Astrocyte (in vitro differentiated cells and primary cell): ENCODE data around the gene NSL1. TPM values are rescaled to one million over a fixed set of nuclear protein-coding genes. Genes with fewer than 3 reads are reported as not detected.
"Not testable (repeated sequence)": the region's sequence is repeated elsewhere in the genome, so short reads cannot be mapped to it uniquely, and the experiment has no call there.

Experiments used
- DNase-seq: peaks from one replicate; pipeline ENCODE4 v3.0.0-alpha.2; 2010; ENCODE audit warnings: low read depth
- FAIRE-seq: peaks from 2 replicates; lab custom pipeline; 2011; peaks lifted over from hg19 to GRCh38; lab: Jason Lieb, UNC
- H2AFZ ChIP-seq: 2 replicates; pipeline ENCODE4 v1.6.0; 2012; ENCODE audit warnings: low read depth, low read length, inconsistent platforms
- H3K27ac ChIP-seq: 2 replicates; pipeline ENCODE4 v1.5.1; 2011; ENCODE audit warnings: low read depth, low read length, inconsistent platforms
- H3K27me3 ChIP-seq: 2 replicates; pipeline ENCODE4 v1.6.0; 2011; ENCODE audit warnings: low read length, inconsistent platforms; ENCODE audit not compliant: insufficient read depth
- H3K36me3 ChIP-seq: 2 replicates; pipeline ENCODE4 v1.5.1; 2011; ENCODE audit warnings: low read length, inconsistent platforms; ENCODE audit not compliant: insufficient read depth
- H3K4me1 ChIP-seq: 2 replicates; pipeline ENCODE4 v1.5.1; 2011; ENCODE audit warnings: low read length, inconsistent platforms; ENCODE audit not compliant: insufficient read depth
- H3K4me2 ChIP-seq: 2 replicates; pipeline ENCODE4 v1.6.0; 2012; ENCODE audit warnings: low read length, inconsistent platforms
- H3K4me3 ChIP-seq: 2 replicates; pipeline ENCODE4 v1.5.1; 2011; ENCODE audit warnings: low read depth, mild to moderate bottlenecking, low read length, inconsistent platforms; ENCODE audit not compliant: insufficient read depth
- H3K79me2 ChIP-seq: 2 replicates; pipeline ENCODE4 v1.6.0; 2012; ENCODE audit warnings: mild to moderate bottlenecking, low read length, inconsistent platforms; ENCODE audit not compliant: insufficient read depth
- H3K9ac ChIP-seq: 2 replicates; pipeline ENCODE4 v1.6.0; 2012; ENCODE audit warnings: mild to moderate bottlenecking, low read length, inconsistent platforms
- H3K9me3 ChIP-seq: 2 replicates; pipeline ENCODE4 v1.5.1; 2012; ENCODE audit warnings: low read depth, mild to moderate bottlenecking, low read length, inconsistent platforms; ENCODE audit not compliant: insufficient read depth
- H4K20me1 ChIP-seq: 2 replicates; pipeline ENCODE4 v1.6.0; 2012; ENCODE audit warnings: low read length, inconsistent platforms; ENCODE audit not compliant: insufficient read depth
- H3K27ac Mint-ChIP-seq: one replicate; pipeline ENCODE4 v1.8.0; 2021; ENCODE audit warnings: mild to moderate bottlenecking, mixed read lengths; ENCODE audit not compliant: unreplicated experiment
- H3K27me3 Mint-ChIP-seq: one replicate; pipeline ENCODE4 v1.8.0; 2021; ENCODE audit warnings: low read depth, mixed read lengths; ENCODE audit not compliant: unreplicated experiment
- H3K36me3 Mint-ChIP-seq: one replicate; pipeline ENCODE4 v1.8.0; 2021; ENCODE audit warnings: low read depth, mixed read lengths; ENCODE audit not compliant: unreplicated experiment
- H3K4me1 Mint-ChIP-seq: one replicate; pipeline ENCODE4 v1.8.0; 2021; ENCODE audit warnings: low read depth, mixed read lengths; ENCODE audit not compliant: unreplicated experiment
- H3K4me3 Mint-ChIP-seq: one replicate; pipeline ENCODE4 v1.8.0; 2021; ENCODE audit warnings: mild to moderate bottlenecking, moderate library complexity, mixed read lengths; ENCODE audit not compliant: unreplicated experiment
- H3K9me3 Mint-ChIP-seq: one replicate; pipeline ENCODE4 v1.8.0; 2021; ENCODE audit warnings: mild to moderate bottlenecking, mixed read lengths; ENCODE audit not compliant: unreplicated experiment
- CTCF ChIP-seq: IDR thresholded peaks from 2 replicates; pipeline ENCODE4 v1.5.1; 2011; ENCODE audit warnings: low read depth, mild to moderate bottlenecking, inconsistent platforms, low read length, moderate library complexity; ENCODE audit not compliant: insufficient read depth
- EZH2 ChIP-seq: IDR thresholded peaks from 2 replicates; pipeline ENCODE4 v1.6.1; 2012; ENCODE audit warnings: mild to moderate bottlenecking, low read length, inconsistent platforms; ENCODE audit not compliant: insufficient read depth
- total RNA-seq: library from RNA; stranded (reverse); gene quantifications from 2 replicates; pipeline ENCODE4 v1.2.1, GENCODE V29; 2021

Gene NSL1
- total RNA-seq, 1 donor from 2014 or later, result 22.6 TPM

- Histone ChIP-seq H3K27ac (no peak overlapping the region), H2AFZ (no peak overlapping the region), H3K9ac (no peak overlapping the region), H3K79me2 (peaks cover 21% of the 10 kb centered on the region), H3K9me3 (no peaks in the 10 kb centered on the region), H3K4me1 (no peaks in the 10 kb centered on the region), H3K36me3 (no peaks in the 10 kb centered on the region), H3K4me3 (no peak overlapping the region), H3K4me2 (no peak overlapping the region), H4K20me1 (no peaks in the 10 kb centered on the region), H3K27me3 (no peaks in the 10 kb centered on the region)
- Mint-ChIP-seq H3K27me3 (no peaks in the 10 kb centered on the region), H3K9me3 (peaks cover 29% of the 10 kb centered on the region), H3K4me3 (no peak overlapping the region), H3K27ac (no peak overlapping the region), H3K4me1 (peaks cover 3% of the 10 kb centered on the region), H3K36me3 (peaks cover 25% of the 10 kb centered on the region)
- FAIRE-seq, result no peak
- no peak for TF ChIP-seq CTCF
- no peak for TF ChIP-seq EZH2
- DNase-seq, result no peak
Observed at GRCh38 chr1:212769459-212770167, 22.0 kb downstream of the NSL1 start.

GRCh38 chr1:212766825-212767224 lies 24.8 kb downstream of the NSL1 start:
- H3K36me3 ChIP-seq, H3K9me3 ChIP-seq, H3K27ac ChIP-seq, H3K4me2 ChIP-seq, H3K4me3 ChIP-seq, H3K27ac Mint-ChIP-seq, H3K4me3 Mint-ChIP-seq, H3K27me3 Mint-ChIP-seq, H2AFZ ChIP-seq, H3K9ac ChIP-seq, H3K4me1 Mint-ChIP-seq, H3K4me1 ChIP-seq, H4K20me1 ChIP-seq, FAIRE-seq, H3K27me3 ChIP-seq, DNase-seq: not testable (repeated sequence)
- H3K79me2 ChIP-seq, result peaks cover 28% of the 10 kb centered on the region
- peaks cover 27% of the 10 kb centered on the region for H3K36me3 Mint-ChIP-seq
- peaks cover 29% of the 10 kb centered on the region for H3K9me3 Mint-ChIP-seq

- H3K27me3 ChIP-seq, H3K4me3 ChIP-seq, H3K27ac ChIP-seq, H3K4me2 ChIP-seq, H3K27me3 Mint-ChIP-seq, H3K4me3 Mint-ChIP-seq, H3K27ac Mint-ChIP-seq, H3K9ac ChIP-seq, H3K9me3 ChIP-seq, H3K36me3 ChIP-seq, H3K4me1 ChIP-seq, H2AFZ ChIP-seq, H3K4me1 Mint-ChIP-seq, DNase-seq, FAIRE-seq: not testable (repeated sequence)
- Mint-ChIP-seq H3K9me3 (peaks cover 24% of the 10 kb centered on the region), H3K36me3 (peaks cover 25% of the 10 kb centered on the region)
- Histone ChIP-seq H4K20me1 (peaks cover 20% of the 10 kb centered on the region), H3K79me2 (peaks cover 37% of the 10 kb centered on the region)
Observed at GRCh38 chr1:212764718-212765281, 26.8 kb downstream of the NSL1 start.
